Activated CD8-positive, alpha-beta T cell treated with anti-CD3 and anti-CD28 coated beads for 36 hours (primary cell): ENCODE data around the gene RFX1. TPM values are rescaled to one million over a fixed set of nuclear protein-coding genes. Genes with fewer than 3 reads are reported as not detected.

Source experiments
- ATAC-seq: fragments of 200-7000 bp; cut with Tn5 transposase; one replicate; pipeline ENCODE4 v1.10.0; 2021; ENCODE audit warnings: mild to moderate bottlenecking, moderate library complexity
- CTCF ChIA-PET: fragments of 350-600 bp; sonication (Branson Sonifier 250); formaldehyde crosslinking; loops from one replicate; lab custom pipeline; 2021; ENCODE audit warnings: antibody characterized with exemption; lab: Charles Lee
- POLR2A ChIA-PET: fragments of 350-600 bp; sonication (Branson Sonifier 250); formaldehyde crosslinking; loops from one replicate; lab custom pipeline; 2021; ENCODE audit warnings: antibody characterized with exemption; lab: Charles Lee
- DNase-seq: peaks from one replicate; pipeline ENCODE4 v3.0.0-alpha.2; 2020
- H3K27ac Mint-ChIP-seq: one replicate; pipeline ENCODE4 v1.8.0; 2021; ENCODE audit warnings: mild to moderate bottlenecking, mixed read lengths
- H3K27me3 Mint-ChIP-seq: one replicate; pipeline ENCODE4 v1.8.0; 2021; ENCODE audit warnings: mixed read lengths
- H3K36me3 Mint-ChIP-seq: one replicate; pipeline ENCODE4 v1.8.0; 2021; ENCODE audit warnings: low read depth, mixed read lengths
- H3K4me1 Mint-ChIP-seq: one replicate; pipeline ENCODE4 v1.8.0; 2021; ENCODE audit warnings: low read depth, mixed read lengths
- H3K4me3 Mint-ChIP-seq: one replicate; pipeline ENCODE4 v1.8.0; 2021; ENCODE audit warnings: mild to moderate bottlenecking, moderate library complexity, mixed read lengths
- H3K9me3 Mint-ChIP-seq: one replicate; pipeline ENCODE4 v1.8.0; 2021; ENCODE audit warnings: mixed read lengths
- CTCF ChIP-seq: fragments of 200-600 bp; IDR thresholded peaks from one replicate; pipeline ENCODE4 v1.8.0; 2022; ENCODE audit warnings: antibody characterized with exemption, mild to moderate bottlenecking
- intact Hi-C: fragments of 100-400 bp; cut with micrococcal nuclease; formaldehyde crosslinking; loops from one replicate; pipeline ENCODE4 v1.10.0; 2022
- total RNA-seq, 2 experiments: library from RNA; stranded (reverse); gene quantifications; one replicate each; pipeline ENCODE4 v1.2.3, GENCODE V29; 2021

RFX1 gene
- total RNA-seq, 2 experiments from 2014 or later: 13.3 to 14.1 TPM

- H3K27ac Mint-ChIP-seq: no peak overlapping the region
- intact Hi-C loops: no loop called here
- H3K4me3 Mint-ChIP-seq: no peak overlapping the region
- no peak for TF ChIP-seq CTCF
- H3K36me3 Mint-ChIP-seq: peaks cover 25% of the 10 kb centered on the region
- POLR2A ChIA-PET: interaction anchor here (9.9 kb wide), 1 partner anchor 11 kb away, joined by 96 read pairs; no protein-coding TSS in a partner anchor
- CTCF ChIA-PET: interaction anchor here (2.0 kb wide), 1 partner anchor 10 kb away, joined by 4 read pairs; no protein-coding TSS in a partner anchor
- no peak for ATAC-seq
- no peak for DNase-seq
- peaks cover 7% of the 10 kb centered on the region for H3K9me3 Mint-ChIP-seq
- H3K27me3 Mint-ChIP-seq: no peaks in the 10 kb centered on the region
- peaks cover 27% of the 10 kb centered on the region for H3K4me1 Mint-ChIP-seq
Measured at GRCh38 chr19:13997631-13997962, 8.5 kb downstream of the RFX1 start.

GRCh38 chr19:13996928-13997630, 9.0 kb downstream of the RFX1 start:
- no peaks in the 10 kb centered on the region for H3K27me3 Mint-ChIP-seq
- TF ChIP-seq CTCF: no peak
- H3K36me3 Mint-ChIP-seq: peaks cover 28% of the 10 kb centered on the region
- no peak for ATAC-seq
- peaks cover 22% of the 10 kb centered on the region for H3K4me1 Mint-ChIP-seq
- peaks cover 7% of the 10 kb centered on the region for H3K9me3 Mint-ChIP-seq
- H3K4me3 Mint-ChIP-seq: no peak overlapping the region
- H3K27ac Mint-ChIP-seq: no peak overlapping the region
- ChIA-PET POLR2A (interaction anchor here (1.4 kb wide), 1 partner anchor 9 kb away, joined by 8 read pairs; no protein-coding TSS in a partner anchor), CTCF (interaction anchor here (1.0 to 2.0 kb wide), 2 partner anchors 10 to 62 kb away, joined by 3 to 4 read pairs; no protein-coding TSS in a partner anchor)
- DNase-seq: no peak
- intact Hi-C loops: no loop called here

GRCh38 chr19:13995878-13996765, 10.0 kb downstream of the RFX1 start:
- intact Hi-C loops: no loop called here
- Mint-ChIP-seq H3K4me1 (peaks cover 14% of the 10 kb centered on the region), H3K27ac (no peak overlapping the region), H3K27me3 (no peaks in the 10 kb centered on the region), H3K4me3 (no peak overlapping the region), H3K9me3 (peaks cover 7% of the 10 kb centered on the region), H3K36me3 (peaks cover 29% of the 10 kb centered on the region)
- CTCF ChIA-PET: interaction anchor here (1.0 kb wide), 1 partner anchor 63 kb away, joined by 3 read pairs; no protein-coding TSS in a partner anchor
- DNase-seq (no peak), ATAC-seq (no peak)
- POLR2A ChIA-PET: interaction anchor here (1.4 kb wide), 1 partner anchor 8 kb away, joined by 8 read pairs; no protein-coding TSS in a partner anchor
- no peak for TF ChIP-seq CTCF

GRCh38 chr19:13995017-13995728, 10.9 kb downstream of the RFX1 start:
- ChIA-PET POLR2A (no interaction called here), CTCF (no interaction called here)
- no peaks in the 10 kb centered on the region for H3K27me3 Mint-ChIP-seq
- DNase-seq: no peak
- no peak for TF ChIP-seq CTCF
- no peak overlapping the region for H3K27ac Mint-ChIP-seq
- peaks cover 6% of the 10 kb centered on the region for H3K4me1 Mint-ChIP-seq
- ATAC-seq: no peak
- H3K9me3 Mint-ChIP-seq: peaks cover 7% of the 10 kb centered on the region
- H3K36me3 Mint-ChIP-seq: peaks cover 23% of the 10 kb centered on the region
- H3K4me3 Mint-ChIP-seq: no peak overlapping the region
- intact Hi-C loops: no loop called here
